GM12864 (cell line): Measurements from ENCODE around the gene SLC24A3.
"Not testable (repeated sequence)": the region's sequence is repeated elsewhere in the genome, so short reads cannot be mapped to it uniquely, and the experiment has no call there.

Source experiments
- DNase-seq: peaks from one replicate; pipeline ENCODE4 v3.0.0-alpha.2; 2011; ENCODE audit warnings: low read depth
- H3K4me3 ChIP-seq: 2 replicates; pipeline ENCODE4 v1.5.1; 2011; ENCODE audit warnings: mild to moderate bottlenecking, low read depth, low read length, control low read depth
- CTCF ChIP-seq: IDR thresholded peaks from 2 replicates; pipeline ENCODE4 v1.5.1; 2011; ENCODE audit warnings: low read depth, mild to moderate bottlenecking, moderate library complexity, low read length, control low read depth, inconsistent platforms; ENCODE audit errors: missing control alignments

SLC24A3 gene

GRCh38 chr20:19668418-19668817, 456.0 kb downstream of the SLC24A3 start:
- DNase-seq = no peak
- no peak overlapping the region for H3K4me3 ChIP-seq
- no peak for TF ChIP-seq CTCF

GRCh38 chr20:19670829-19671228, 458.4 kb downstream of the SLC24A3 start:
- DNase-seq = no peak
- no peak for TF ChIP-seq CTCF
- H3K4me3 ChIP-seq = no peak overlapping the region

GRCh38 chr20:19671374-19671773, 458.9 kb downstream of the SLC24A3 start:
- no peak for DNase-seq
- no peak for TF ChIP-seq CTCF
- H3K4me3 ChIP-seq = no peak overlapping the region

GRCh38 chr20:19672498-19672897, 460.1 kb downstream of the SLC24A3 start:
- DNase-seq = no peak
- H3K4me3 ChIP-seq = no peak overlapping the region
- TF ChIP-seq CTCF = no peak

- no peak for DNase-seq
Measured at GRCh38 chr20:19673575-19673974, 461.1 kb downstream of the SLC24A3 start.

GRCh38 chr20:19676202-19676601, 463.8 kb downstream of the SLC24A3 start:
- DNase-seq = no peak
- no peak overlapping the region for H3K4me3 ChIP-seq
- TF ChIP-seq CTCF = no peak

More at GRCh38 chr20:19673575-19673974, 461.1 kb downstream of the SLC24A3 start:
- no peak overlapping the region for H3K4me3 ChIP-seq
- no peak for TF ChIP-seq CTCF

GRCh38 chr20:19677336-19677735, 464.9 kb downstream of the SLC24A3 start:
- H3K4me3 ChIP-seq = no peak overlapping the region
- no peak for DNase-seq
- TF ChIP-seq CTCF = no peak

GRCh38 chr20:19678591-19678990, 466.1 kb downstream of the SLC24A3 start:
- H3K4me3 ChIP-seq, DNase-seq: not testable (repeated sequence)
